B cell (primary cell): ENCODE measurements around the gene RLBP1.

Experiments used
- CTCF ChIP-seq: fragments of 200-600 bp; IDR thresholded peaks from one replicate; pipeline ENCODE4 v1.8.0; 2022; ENCODE audit warnings: antibody characterized with exemption, mild to moderate bottlenecking
- EZH2 ChIP-seq: IDR thresholded peaks from 2 replicates; pipeline ENCODE4 v1.6.1; 2012; ENCODE audit warnings: borderline replicate concordance, low read depth, mild to moderate bottlenecking, moderate library complexity, low read length; ENCODE audit not compliant: insufficient read depth, poor library complexity, severe bottlenecking

- no peak for TF ChIP-seq CTCF
- no peak for TF ChIP-seq EZH2
These were observed 37.0 kb downstream of the RLBP1 start for GRCh38 chr15:89184357-89184756.
